SU-DHL-6 (cell line): ENCODE data around the gene FMN1.

ENCODE experiments used
- H2AFZ ChIP-seq: fragments of 200-600 bp; sonication (generic); 2 replicates; pipeline ENCODE4 v1.6.1; 2014; ENCODE audit warnings: low read depth, mild to moderate bottlenecking, moderate library complexity, mixed read lengths, antibody characterized with exemption, low read length; ENCODE audit not compliant: severe bottlenecking
- H3F3A ChIP-seq: fragments of 200-600 bp; shearing (Covaris generic); 2 replicates; pipeline ENCODE4 v1.6.0; 2016; ENCODE audit warnings: antibody characterized with exemption, mild to moderate bottlenecking; ENCODE audit not compliant: insufficient read depth
- H3K27ac ChIP-seq: fragments of 200-600 bp; sonication (generic); 2 replicates; pipeline ENCODE4 v1.5.1; 2016; ENCODE audit warnings: low read depth, mild to moderate bottlenecking, low read length, moderate library complexity, mixed read lengths
- H3K27me3 ChIP-seq: fragments of 200-600 bp; sonication (generic), shearing (Covaris generic); 2 replicates; pipeline ENCODE4 v1.6.0; 2014; ENCODE audit warnings: mild to moderate bottlenecking, low read length
- H3K36me3 ChIP-seq: fragments of 200-600 bp; sonication (generic); 2 replicates; pipeline ENCODE4 v1.6.1; 2014; ENCODE audit warnings: mild to moderate bottlenecking, low read length, mixed read lengths
- H3K4me2 ChIP-seq: fragments of 300-600, 200-600 bp; shearing (Covaris generic), sonication (generic); 2 replicates; pipeline ENCODE4 v1.6.0; 2014; ENCODE audit warnings: low read length, low read depth, mild to moderate bottlenecking; ENCODE audit not compliant: poor library complexity, severe bottlenecking
- H3K4me3 ChIP-seq: fragments of 200-600 bp; sonication (generic); 2 replicates; pipeline ENCODE4 v1.5.1; 2014; ENCODE audit warnings: antibody characterized with exemption, low read length, mild to moderate bottlenecking, mixed read lengths; ENCODE audit not compliant: insufficient read depth, poor library complexity, severe bottlenecking
- H3K79me2 ChIP-seq: fragments of 200-600 bp; sonication (generic); 2 replicates; pipeline ENCODE4 v1.6.1; 2014; ENCODE audit warnings: mild to moderate bottlenecking, low read length, moderate library complexity; ENCODE audit not compliant: insufficient read depth
- H3K9ac ChIP-seq: fragments of 200-600 bp; sonication (generic); 2 replicates; pipeline ENCODE4 v1.7.0; 2014; ENCODE audit warnings: mild to moderate bottlenecking, low read length
- H3K9me2 ChIP-seq: fragments of 200-600 bp; sonication (generic); replicated peaks from 2 replicates; pipeline ENCODE4 v1.6.1; 2014; ENCODE audit warnings: low read length; ENCODE audit not compliant: insufficient read depth
- H3K9me3 ChIP-seq: fragments of 200-600 bp; sonication (generic); 2 replicates; pipeline ENCODE4 v1.6.1; 2014; ENCODE audit warnings: low read length, mixed read lengths; ENCODE audit not compliant: insufficient read depth
- H4K20me1 ChIP-seq: fragments of 200-600 bp; sonication (generic); 2 replicates; pipeline ENCODE4 v1.6.1; 2014; ENCODE audit warnings: low read depth, mild to moderate bottlenecking, antibody characterized with exemption, low read length, moderate library complexity, mixed read lengths
- EZH2phosphoT487 ChIP-seq: fragments of 200-600 bp; sonication (generic), shearing (Covaris generic); conservative IDR thresholded peaks from 2 replicates; pipeline ENCODE4 v1.6.1; 2018; ENCODE audit warnings: mild to moderate bottlenecking, antibody characterized with exemption, low read length, moderate library complexity, mixed read lengths
- TF ChIP-seq, protein P1 (sequence below): fragments of 200-600 bp; sonication (generic); IDR thresholded peaks from one replicate; pipeline ENCODE4 v1.5.1; 2017; ENCODE audit warnings: antibody characterized with exemption, mild to moderate bottlenecking, low read length, moderate library complexity; ENCODE audit not compliant: insufficient read depth, poor library complexity, severe bottlenecking

The FMN1 gene

DNA sequence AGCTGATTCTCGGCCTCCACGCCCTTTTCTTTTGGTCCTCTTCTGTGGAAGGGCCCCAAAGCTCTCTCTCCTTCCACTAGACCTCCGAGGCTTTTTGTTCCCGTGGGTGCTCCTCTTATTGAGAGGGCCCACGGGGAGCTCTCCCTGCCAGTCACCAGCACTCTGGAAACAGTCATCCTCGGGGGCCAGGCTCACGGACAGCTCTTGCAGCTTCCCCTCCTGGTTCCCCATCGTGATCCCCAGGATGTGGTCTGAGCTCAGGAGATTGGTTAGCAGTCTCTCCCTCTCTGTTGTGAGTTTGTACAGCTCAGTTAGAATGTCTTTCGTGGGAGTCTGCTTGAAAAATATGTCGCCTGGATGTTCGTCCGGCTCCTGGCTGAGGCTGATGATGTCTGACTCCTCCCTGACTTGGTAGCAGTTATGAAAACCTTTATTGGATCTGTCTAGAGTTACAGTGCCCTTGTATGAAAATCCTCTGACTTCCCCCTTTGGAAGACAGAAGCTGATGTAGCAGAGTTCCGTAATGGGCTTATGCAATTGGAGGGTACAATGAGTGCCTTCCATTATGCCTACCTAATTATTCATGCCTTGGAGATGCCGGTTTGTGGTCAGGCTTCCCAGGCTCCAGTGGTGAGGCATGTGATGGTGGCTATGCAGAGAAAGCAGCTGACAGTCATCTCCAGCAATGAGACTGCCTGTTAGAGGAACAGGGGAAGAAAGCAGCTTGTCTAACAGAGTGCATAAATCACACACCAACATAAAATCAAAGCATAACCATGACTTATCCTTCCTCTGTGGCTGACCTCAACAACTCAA, 40.0 kb downstream of the FMN1 start:
- TF ChIP-seq, protein P1, sequence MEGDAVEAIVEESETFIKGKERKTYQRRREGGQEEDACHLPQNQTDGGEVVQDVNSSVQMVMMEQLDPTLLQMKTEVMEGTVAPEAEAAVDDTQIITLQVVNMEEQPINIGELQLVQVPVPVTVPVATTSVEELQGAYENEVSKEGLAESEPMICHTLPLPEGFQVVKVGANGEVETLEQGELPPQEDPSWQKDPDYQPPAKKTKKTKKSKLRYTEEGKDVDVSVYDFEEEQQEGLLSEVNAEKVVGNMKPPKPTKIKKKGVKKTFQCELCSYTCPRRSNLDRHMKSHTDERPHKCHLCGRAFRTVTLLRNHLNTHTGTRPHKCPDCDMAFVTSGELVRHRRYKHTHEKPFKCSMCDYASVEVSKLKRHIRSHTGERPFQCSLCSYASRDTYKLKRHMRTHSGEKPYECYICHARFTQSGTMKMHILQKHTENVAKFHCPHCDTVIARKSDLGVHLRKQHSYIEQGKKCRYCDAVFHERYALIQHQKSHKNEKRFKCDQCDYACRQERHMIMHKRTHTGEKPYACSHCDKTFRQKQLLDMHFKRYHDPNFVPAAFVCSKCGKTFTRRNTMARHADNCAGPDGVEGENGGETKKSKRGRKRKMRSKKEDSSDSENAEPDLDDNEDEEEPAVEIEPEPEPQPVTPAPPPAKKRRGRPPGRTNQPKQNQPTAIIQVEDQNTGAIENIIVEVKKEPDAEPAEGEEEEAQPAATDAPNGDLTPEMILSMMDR = no peak
- TF ChIP-seq EZH2phosphoT487 = no peak
- H3K4me2 ChIP-seq = no peak overlapping the region
- H3K27me3 ChIP-seq = no peaks in the 10 kb centered on the region
- no peaks in the 10 kb centered on the region for H3K9me3 ChIP-seq
- no peaks in the 10 kb centered on the region for H4K20me1 ChIP-seq
- H2AFZ ChIP-seq = no peak overlapping the region
- H3K79me2 ChIP-seq = no peaks in the 10 kb centered on the region
- H3K4me3 ChIP-seq = no peak overlapping the region
- H3F3A ChIP-seq = no peaks in the 10 kb centered on the region
- H3K27ac ChIP-seq = no peak overlapping the region
- H3K9me2 ChIP-seq = no peaks in the 10 kb centered on the region
- H3K36me3 ChIP-seq = no peaks in the 10 kb centered on the region
- no peak overlapping the region for H3K9ac ChIP-seq

DNA sequence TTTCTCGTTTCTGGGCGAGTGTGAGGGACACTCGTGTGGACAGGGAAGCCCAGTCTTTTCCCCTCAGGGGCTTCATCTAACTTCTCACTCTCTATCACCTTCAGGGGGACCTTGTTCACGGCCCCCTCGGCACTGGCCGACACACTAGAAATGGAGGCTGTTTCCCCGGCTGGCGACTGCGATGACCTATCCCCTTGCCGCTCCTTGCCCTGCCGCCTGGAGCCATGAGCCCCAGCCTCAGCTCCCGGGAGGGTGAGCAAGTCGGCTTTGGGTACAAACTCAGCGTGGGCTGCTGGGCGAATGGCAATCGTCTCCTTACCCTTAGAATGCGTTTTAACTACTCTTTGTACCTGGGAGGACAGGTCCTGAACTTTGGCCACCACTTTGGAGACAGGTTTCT, 41.0 kb downstream of the FMN1 start:
- Histone ChIP-seq H3K36me3 (no peaks in the 10 kb centered on the region), H3K9ac (no peak overlapping the region), H3K4me2 (no peak overlapping the region), H3K27me3 (no peaks in the 10 kb centered on the region), H3K9me3 (no peaks in the 10 kb centered on the region), H3K9me2 (no peaks in the 10 kb centered on the region), H2AFZ (no peak overlapping the region), H3K27ac (no peak overlapping the region), H4K20me1 (no peaks in the 10 kb centered on the region), H3F3A (no peaks in the 10 kb centered on the region), H3K79me2 (no peaks in the 10 kb centered on the region), H3K4me3 (no peak overlapping the region)
- no peak for TF ChIP-seq EZH2phosphoT487
- TF ChIP-seq, protein P1 = no peak

DNA sequence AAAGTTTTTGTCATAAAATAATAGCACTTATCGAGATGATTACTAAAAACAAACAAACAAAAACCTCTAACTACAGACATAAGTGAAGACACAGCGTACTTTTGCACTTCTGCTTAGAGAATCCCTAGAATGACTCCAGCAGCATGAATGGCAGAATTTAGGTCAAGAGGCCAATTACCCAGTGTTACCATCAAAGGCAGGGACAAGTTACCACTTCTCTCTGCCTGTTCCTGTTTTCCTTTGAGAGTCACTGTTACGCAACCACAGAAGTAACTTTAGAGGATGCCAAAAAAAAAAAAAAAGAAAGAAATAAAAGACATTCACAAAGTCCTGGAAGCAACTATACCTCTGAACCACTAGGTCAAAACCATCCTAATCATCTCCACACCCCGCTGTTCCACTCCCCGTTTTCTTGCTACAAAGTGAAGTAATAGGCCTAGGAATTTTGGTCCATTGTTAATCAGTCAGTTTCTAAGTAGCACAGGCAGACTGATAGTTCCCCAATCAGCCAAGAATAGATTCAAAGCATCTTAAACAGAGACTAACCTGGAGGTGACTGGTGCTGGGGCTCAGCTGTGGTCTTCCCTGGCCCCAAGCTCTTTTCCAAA, 41.9 kb downstream of the FMN1 start:
- H3K9ac ChIP-seq = no peak overlapping the region
- H3K27me3 ChIP-seq = no peaks in the 10 kb centered on the region
- H3F3A ChIP-seq = no peaks in the 10 kb centered on the region
- H3K4me2 ChIP-seq = no peak overlapping the region
- TF ChIP-seq, protein P1 = no peak
- TF ChIP-seq EZH2phosphoT487 = no peak
- H3K27ac ChIP-seq = no peak overlapping the region
- H3K36me3 ChIP-seq = no peaks in the 10 kb centered on the region
- H4K20me1 ChIP-seq = no peaks in the 10 kb centered on the region
- H3K79me2 ChIP-seq = no peaks in the 10 kb centered on the region
- no peak overlapping the region for H2AFZ ChIP-seq
- H3K9me2 ChIP-seq = no peaks in the 10 kb centered on the region
- H3K9me3 ChIP-seq = no peaks in the 10 kb centered on the region
- H3K4me3 ChIP-seq = no peak overlapping the region
